Activated CD4-positive, alpha-beta T cell treated with anti-CD3 and anti-CD28 coated beads, Interleukin-2, amount 50 U/mL, for 1 hour (primary cell): ENCODE data around the gene IL37.
A peak's percentile ranks its signal among the peaks of the same experiment; 100 is the strongest.

Experiments used
- DNase-seq: peaks from one replicate; pipeline ENCODE4 v3.0.0-alpha.2; 2020

IL37 gene

GRCh38 chr2:112910865-112911264 lies at the start of gene IL37:
Gene IL37 (plus strand): TSS chr2:112911165. CDS start chr2:112913013, 1,848 bp downstream.
- DNase-seq: no peak

DNA sequence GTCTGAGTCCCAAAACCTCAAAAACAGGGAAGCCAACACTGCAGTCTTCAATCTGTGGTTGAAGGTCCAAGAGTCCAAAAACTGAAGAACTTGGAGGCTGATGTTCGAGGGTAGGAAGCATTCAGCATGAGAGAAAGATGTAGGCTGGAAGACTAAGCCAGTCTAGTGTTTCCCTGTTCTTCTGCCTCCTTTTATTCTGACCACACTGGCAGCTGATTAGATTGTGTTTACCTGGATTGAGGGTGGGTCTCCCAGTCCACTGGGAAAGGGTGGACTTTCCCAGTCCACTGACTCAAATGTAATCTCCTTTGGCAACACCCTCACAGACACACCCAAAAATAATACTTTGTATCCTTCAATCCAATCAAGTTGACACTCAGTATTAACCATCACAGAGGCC lies 46.9 kb upstream of the IL37 start:
- DNase-seq: no peak

DNA sequence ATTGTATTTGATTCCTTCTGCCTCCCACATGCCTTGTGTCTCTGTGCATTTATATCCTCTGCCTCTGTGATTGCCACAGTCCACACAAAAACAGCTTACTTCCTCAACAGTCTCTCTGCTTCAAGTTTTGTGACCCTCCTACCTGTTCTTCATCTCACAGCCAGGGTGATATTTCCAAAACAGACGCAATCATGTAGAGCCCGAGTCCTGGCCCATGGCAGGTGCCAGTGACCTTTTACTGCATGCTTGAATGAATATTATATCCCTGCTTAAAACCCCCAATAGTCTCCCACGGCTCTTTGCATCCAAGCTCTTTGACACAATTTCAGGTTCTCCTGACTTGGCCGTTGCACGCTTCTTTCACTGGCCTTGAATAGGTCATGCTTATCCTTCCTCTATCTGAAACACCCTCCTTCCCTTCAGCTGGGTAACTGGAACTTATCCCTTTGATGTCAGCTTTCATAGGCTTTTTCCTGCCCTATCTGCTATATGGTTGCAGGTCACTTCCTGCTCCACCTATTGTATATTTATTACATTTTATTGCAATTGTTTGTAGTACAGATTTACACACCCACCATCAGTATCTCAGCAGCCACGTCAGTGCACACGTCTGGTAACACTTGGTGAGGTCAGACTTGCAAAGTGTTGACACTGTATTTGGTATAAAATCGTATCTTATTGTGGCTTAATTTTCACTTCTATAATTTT lies 44.7 kb upstream of the IL37 start:
- DNase-seq: no peak

DNA sequence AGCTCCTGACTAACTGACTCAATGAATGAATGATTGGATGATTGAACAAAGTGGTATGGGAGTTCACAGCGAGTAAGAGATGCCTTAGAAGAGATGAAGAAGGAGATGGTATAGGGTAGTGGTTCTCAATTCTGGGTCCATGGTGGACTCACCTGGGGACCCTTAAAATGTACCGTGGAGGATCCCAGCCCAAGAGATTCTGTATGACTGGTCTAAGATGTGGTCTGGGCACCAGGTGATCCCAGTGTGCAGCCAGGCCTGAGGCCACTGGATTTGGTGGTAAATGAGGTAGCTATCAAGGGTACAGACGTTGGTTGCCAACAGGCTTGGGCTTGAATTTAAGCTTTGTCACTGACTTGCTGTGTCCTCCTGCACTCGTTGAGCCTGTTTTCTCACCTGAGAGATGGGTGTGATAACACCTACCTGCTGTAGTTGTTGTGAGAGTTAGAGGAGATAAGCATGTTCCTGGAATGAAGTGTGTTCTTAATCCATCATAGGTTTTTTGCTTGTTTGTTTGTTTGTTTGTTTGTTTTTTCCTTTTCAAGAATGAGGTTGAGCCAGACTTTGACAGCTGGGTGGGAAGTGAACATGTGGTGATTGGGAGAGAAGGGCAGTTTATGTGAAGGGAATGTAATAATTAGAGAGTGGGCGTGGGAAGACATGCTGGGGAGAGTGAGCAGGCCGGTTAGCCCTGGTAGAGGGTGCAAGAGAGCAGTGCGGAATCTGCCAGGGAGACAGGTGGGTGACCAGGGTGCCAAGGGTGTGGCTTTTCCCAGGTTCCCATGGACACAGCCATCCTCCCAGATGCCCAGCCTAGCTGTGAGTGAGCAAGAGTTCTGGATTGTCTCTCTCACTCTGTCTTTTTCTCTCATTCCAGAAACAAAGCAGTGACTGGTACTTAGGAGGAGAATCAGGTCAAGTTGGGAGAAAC lies 43.0 kb upstream of the IL37 start:
- no peak for DNase-seq

- peak; percentile 9 for DNase-seq
These were observed 41.6 kb upstream of the IL37 start for GRCh38 chr2:112869258-112869842.

- no peak for DNase-seq
These were observed 39.8 kb upstream of the IL37 start for GRCh38 chr2:112870841-112871835.

DNA sequence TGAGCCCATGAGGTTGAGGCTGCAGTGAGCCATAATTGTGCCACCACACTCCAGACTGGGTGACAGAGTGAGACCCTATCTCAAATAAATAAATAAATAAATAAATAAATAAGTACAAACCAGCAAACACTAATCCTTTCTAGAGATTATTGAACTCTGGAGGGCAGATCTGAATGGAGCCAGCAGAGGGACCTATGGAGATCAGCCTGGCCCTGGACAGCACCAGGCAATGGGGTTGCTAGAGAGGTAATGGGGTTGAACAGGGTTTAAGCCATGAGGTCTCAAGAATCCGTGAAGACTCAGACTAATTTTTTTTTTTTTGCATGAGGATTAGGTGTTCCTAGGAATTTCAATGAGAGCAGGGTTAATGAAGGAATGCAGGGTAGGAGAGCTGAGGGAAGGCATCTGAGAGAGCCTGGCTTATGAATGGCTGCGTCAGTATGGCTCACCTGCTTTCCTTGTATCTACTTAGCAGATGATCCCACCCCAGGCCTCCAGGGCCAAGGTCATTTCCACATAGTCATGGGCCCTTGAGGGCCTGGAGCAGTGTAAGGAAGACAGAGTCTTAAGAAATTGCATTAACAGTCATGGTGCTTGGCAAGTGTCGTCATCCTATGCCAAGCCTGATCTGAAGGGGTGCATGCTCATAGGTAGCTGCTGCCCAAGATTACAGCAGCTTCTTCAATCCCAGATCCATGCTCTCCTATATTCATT lies 34.6 kb upstream of the IL37 start:
- DNase-seq: no peak

GRCh38 chr2:112876971-112877361 lies 34.0 kb upstream of the IL37 start:
- no peak for DNase-seq

GRCh38 chr2:112877423-112877822 lies 33.5 kb upstream of the IL37 start:
- DNase-seq: no peak

- no peak for DNase-seq
These were observed 31.4 kb upstream of the IL37 start for GRCh38 chr2:112879491-112880041.

GRCh38 chr2:112880091-112880531 lies 30.9 kb upstream of the IL37 start:
- no peak for DNase-seq

DNA sequence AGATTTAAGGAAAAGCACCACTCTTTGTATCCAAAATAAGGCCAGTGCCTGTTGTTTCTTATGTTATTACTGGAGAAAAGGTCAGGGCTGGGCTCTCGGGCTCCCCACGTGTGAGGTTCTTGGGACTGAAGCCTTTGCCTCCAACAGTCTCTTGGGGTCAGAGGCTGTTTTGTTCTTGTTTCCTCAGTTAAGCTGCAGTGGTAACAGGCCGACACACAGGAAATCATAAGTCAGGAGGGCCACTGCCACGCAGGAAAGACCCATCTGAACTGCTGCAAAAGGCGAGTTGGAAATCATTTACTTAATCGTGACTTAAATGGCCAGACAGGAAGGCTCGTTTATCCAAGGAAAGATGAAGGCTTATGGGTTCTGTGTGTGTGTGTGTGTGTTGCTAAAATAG lies 30.3 kb upstream of the IL37 start:
- no peak for DNase-seq

DNA sequence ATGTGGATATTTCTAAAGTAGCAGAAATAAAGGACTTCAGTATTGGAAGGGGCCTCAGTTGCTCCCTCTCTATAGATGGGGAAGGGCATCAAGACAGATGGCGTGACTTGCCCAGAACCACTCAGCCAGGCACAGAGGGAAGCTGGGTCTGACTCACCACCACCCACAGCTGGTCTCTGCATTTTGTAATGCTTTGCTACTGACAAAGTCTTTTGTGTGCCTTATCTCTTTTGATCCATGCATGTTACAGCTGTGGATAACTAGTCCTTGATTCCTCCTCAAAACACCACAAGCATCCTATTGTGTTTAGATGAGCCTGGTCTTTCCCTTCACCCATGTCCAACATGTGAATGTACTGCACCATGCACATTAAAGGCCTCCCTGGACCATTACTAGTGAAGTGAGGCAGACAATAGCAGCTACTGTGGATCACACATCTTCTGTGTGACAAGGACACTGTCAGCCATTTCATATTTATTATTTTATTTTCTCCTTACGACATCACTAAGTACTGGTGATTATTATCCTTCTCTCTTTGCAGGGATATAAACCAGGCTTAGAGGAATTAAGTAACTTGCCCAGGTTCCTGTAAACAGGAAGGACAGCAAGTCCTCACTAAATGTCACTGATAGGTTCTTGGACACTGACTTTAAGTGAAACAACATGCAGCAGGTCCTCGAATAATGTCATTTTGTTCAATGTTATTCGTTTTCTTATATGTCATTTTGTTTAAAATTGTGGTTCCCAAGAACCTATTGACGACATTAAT lies 29.6 kb upstream of the IL37 start:
- no peak for DNase-seq

DNA sequence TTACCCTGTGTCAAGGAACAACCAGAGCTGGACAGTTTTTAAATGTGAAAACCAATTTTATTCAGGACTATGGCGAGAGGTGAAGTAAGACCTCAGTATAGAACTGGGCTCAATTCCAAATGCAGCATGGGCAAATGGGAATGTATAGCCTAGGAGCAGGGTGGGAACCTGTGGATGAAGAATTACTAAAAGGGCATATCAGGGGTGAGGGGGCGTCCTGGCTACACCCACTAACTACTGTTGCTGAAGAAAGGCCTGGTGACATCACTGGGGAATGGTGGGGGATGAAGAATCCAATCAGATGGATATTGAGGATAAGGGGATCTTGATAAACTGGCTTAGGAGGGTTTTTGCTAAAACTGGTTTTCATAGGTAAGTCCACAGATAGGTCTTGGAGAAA lies 27.3 kb upstream of the IL37 start:
- DNase-seq: no peak

DNA sequence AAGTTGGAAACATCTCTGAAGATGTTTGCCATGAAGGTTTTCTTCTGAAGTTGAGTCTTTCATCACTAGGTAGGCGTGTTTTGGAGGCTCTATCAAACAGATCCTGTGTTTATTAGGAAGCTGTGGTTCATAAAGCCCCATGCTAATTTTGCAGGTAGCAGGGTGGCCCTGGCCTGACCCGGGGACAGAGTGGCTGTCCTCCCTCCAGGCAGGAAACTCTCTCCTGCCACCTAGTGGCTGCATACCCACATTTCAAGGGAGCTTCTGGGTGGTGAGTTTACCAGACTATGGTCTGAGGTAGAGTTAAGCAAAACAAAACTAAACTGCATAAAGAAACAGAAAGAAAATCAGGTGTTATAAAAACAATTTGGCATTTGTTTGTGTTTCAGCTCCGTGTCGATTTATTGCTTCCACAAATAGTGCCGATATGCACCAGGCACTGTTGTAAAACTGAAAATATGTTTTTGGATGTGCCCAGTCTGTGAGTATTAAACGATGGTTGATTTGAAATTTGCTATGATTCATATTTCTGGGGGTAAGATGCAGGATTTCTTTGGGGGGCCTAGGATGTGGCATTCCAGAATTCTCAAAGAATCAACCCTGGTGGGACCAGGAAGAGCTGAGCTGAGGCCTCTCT lies 26.0 kb upstream of the IL37 start:
- DNase-seq: peak; percentile 61

GRCh38 chr2:112885506-112885902 lies 25.5 kb upstream of the IL37 start:
- no peak for DNase-seq

GRCh38 chr2:112886291-112886690 lies 24.7 kb upstream of the IL37 start:
- no peak for DNase-seq

- no peak for DNase-seq
These were observed 22.8 kb upstream of the IL37 start for GRCh38 chr2:112887964-112888749.

- DNase-seq: no peak
These were observed 21.0 kb upstream of the IL37 start for GRCh38 chr2:112889976-112890375.
